Epithelial cell of prostate (primary cell): Measurements from ENCODE around the gene TRIM2.
A peak's percentile ranks its signal among the peaks of the same experiment; 100 is the strongest.

Experiments
- DNase-seq: peaks from one replicate; pipeline ENCODE4 v3.0.0-alpha.2; 2011; ENCODE audit warnings: low read depth, low spot score
- H3K27ac ChIP-seq: fragments of 450-650 bp; 2 replicates; pipeline ENCODE4 v1.5.1; 2017; ENCODE audit warnings: mild to moderate bottlenecking

Gene TRIM2

DNA sequence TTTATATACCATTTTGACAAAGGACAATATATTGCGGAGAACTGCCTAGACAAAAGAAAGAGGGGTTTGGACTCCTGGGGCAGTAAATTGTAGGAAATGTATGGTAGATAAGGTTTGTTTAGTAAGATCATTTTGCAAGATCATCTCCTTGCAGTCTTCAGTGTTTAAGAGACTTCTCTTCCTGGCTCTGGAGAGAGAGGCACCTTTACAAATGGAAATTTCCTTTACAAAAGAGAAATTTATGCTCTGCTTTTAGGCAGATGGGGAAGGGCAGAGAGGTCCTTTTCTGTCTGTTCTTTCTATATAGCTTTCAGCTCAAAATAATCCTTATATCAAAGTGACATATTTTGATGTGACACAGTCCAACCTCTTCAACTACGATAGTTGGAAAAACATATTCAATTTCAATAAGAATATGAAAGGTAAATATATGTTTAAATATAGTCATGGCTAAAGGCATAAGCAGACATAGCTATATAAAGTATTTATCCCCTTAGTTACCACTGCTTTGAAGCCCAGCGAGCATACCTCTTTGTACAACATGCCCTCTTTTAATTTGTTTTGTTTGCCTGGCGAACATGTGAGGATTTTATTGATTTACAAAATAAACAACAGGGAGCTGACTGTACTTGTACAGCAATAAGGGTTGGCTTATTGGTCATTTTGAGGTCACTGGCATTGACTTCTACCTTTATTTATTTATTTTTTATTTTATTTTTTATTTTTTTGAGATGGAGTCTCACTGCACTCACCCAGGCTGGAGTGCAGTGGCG lies 65.2 kb downstream of the TRIM2 start:
- DNase-seq = no peak
- H3K27ac ChIP-seq = no peak overlapping the region

DNA sequence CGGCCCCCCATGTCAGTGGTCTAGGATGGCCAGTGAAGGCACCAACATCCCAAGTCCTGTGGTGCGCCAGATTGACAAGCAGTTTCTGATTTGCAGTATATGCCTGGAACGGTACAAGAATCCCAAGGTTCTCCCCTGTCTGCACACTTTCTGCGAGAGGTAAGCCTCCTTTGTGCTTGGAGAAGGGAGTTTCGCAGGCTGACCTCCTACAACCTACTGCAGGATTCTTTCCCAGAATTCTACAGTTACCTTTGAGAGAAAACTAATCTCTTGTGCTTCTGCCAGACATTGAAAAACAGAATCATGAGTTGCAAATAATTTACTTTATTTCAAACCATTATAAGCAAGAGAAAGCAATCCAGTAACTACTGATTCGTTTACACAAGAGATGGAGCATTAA lies 66.1 kb downstream of the TRIM2 start:
- no peak overlapping the region for H3K27ac ChIP-seq
- DNase-seq = no peak

DNA sequence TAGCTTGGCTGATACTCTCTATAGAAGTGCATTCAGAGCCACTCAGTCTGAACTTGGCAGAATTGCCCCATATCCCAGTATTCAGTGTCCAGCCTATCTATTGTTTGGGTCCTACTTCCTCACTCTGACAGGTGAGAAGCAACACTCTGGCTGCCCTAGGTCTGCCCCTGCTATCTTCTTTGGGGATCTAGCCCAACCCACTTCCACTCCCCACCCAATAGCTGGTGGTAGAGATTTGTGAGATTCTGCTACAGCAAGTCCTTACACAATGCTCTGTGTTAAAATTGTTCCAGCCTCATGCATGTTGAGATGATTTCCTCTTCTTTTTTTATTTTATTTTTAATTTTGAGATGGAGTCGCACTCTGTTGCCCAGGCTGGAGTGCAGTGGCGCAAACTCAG lies 67.6 kb downstream of the TRIM2 start:
- no peak overlapping the region for H3K27ac ChIP-seq
- no peak for DNase-seq

DNA sequence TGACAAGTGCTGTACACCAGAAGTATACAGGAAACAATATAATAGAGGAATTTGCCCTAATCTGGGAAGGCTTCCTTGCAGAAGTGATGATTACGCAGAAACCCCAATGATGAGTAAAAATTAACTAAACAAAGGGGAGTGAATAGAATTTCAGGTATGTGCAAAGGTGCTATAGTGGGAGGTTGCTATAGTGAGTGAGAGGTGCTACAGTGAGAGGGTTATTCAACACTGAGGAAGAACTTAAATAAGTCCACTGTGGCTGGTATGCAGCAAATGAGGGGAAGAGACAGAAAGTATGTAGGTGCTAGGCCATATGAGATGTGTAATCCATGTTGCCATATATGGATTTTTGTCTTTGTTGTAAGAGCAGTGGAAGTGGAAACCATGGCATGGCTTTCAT lies 69.5 kb downstream of the TRIM2 start:
- DNase-seq = no peak

DNA sequence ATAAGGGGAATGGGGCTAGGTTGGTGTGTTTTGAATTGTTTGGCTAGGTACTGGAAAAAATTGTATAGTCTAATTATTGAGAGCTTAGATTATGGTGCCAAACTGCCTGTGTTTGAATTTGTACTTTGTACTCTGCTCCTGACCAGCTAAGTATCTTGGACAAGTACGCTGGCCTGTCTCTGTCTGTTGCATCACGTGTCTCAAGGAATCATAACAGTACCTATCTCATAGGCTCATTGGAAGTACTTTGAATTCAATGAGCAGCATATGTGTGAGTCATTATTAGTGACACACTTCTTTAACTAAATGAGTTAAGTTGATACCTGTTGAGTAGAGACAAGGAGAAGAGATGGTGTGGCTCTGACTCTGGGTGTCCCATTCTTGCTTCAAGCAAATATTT lies 70.7 kb downstream of the TRIM2 start:
- no peak overlapping the region for H3K27ac ChIP-seq
- DNase-seq = peak; percentile 48

More for the DNA sequence above, 69.5 kb downstream of the TRIM2 start:
- H3K27ac ChIP-seq = no peak overlapping the region

DNA sequence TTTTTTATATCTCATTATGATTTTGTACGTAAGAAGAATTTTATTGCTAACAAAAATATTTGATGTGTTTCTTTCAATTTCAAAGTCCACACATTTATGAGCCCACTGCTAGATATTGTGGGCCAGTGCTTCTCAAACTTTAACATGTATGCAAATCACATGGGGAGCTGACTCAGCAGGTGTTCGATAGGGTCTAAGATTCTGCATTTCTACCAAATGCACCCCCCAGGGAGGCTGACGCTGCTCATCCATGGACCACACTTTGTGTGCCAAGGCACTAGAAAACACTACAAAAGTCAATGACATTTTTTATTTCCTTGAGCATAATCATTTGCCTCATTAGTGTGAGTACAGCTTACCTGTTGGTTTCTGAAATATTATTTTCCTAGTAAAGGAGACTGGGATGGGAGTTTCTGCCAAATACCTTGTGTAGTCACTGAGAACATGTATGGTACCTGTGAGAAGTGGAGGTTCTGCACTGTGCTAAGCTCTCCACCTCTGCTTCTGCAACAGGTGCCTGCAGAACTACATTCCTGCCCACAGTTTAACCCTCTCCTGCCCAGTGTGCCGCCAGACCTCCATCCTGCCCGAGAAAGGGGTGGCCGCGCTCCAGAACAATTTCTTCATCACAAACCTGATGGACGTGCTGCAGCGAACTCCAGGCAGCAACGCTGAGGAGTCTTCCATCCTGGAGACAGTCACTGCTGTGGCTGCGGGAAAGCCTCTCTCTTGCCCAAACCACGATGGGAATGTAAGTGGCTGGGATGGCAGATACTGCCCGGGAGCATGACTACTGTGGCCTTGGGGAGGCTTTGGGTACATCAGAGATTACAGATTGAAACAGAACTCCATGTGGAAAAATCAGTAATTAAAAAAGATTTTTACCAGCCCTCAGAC lies 71.4 kb downstream of the TRIM2 start:
- no peak for DNase-seq

DNA sequence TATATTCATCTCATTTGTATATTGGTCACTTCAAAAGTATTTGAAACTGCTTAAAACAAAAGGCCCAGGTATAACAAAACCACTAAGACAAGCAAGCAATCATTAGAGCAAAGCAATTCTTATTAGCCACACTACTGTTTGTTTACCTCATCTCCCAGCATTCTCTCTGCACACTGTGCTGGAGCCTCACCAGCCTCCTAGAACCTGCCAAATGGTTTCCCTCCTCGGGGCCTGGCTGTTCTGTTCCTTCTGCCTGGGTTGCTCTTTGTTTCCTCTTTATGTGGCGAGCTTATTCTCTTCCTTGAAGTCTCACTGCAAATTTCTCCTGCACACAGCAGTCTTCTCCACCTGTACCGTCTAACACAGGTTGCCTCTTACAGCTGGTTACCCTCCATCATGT lies 72.7 kb downstream of the TRIM2 start:
- DNase-seq = no peak
- H3K27ac ChIP-seq = no peak overlapping the region

More for the DNA sequence above, 71.4 kb downstream of the TRIM2 start:
- no peak overlapping the region for H3K27ac ChIP-seq

DNA sequence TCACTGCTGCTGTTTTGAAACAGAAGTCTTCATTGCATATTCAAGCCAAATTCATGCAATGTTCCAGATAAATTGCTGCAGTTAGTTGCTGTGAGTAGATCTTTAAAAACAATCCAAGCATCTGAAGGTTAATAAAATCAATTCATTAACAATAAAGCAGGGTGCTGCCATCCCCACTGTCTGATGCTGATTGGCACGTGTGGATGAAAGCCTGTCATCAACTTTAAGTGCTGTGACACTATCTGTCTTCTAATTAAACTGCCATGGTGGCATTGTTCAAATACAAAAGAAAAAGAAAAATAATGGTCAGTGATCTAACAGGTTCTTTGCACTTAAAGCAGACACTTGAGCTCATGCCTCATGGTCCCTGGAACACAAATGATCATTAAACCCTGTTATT lies 77.2 kb downstream of the TRIM2 start:
- no peak for DNase-seq
- H3K27ac ChIP-seq = no peak overlapping the region

DNA sequence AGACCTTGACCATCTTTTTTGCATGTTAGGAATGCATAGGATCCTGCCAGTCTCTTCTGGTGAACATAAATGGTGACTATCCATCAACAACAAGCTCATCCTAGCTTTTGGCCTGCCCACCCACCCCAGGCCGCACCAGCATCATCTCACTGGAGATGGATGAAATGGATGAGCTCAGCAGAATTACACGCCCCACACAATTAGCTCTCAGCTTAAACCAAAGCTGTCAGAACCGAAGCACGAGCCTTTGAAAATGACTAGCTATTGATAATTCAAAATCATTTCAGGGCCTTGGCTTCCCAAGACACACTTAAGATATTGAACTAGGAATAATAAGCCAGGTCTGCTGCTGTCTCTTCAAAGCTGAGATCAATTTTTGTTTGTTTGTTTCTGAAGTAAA lies 77.8 kb downstream of the TRIM2 start:
- H3K27ac ChIP-seq = no peak overlapping the region
- no peak for DNase-seq

DNA sequence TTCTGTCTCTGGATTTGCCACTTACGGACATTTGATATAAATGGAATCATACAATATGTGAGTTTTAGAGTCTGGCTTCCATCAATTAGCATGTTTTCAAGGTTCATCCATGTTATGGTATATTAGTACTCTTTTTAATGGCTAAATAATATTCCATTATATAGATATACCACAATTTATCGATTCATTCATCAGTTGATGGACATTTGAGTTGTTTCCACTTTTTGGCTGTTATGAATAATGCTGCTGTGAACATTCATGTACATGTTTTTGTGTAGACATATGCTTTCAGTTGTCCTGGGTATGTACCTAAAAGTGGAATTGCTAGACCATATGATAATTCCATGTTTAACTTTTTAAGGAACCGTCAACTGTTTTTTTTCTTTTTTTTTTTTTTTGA lies 79.0 kb downstream of the TRIM2 start:
- no peak for DNase-seq
- H3K27ac ChIP-seq = no peak overlapping the region

DNA sequence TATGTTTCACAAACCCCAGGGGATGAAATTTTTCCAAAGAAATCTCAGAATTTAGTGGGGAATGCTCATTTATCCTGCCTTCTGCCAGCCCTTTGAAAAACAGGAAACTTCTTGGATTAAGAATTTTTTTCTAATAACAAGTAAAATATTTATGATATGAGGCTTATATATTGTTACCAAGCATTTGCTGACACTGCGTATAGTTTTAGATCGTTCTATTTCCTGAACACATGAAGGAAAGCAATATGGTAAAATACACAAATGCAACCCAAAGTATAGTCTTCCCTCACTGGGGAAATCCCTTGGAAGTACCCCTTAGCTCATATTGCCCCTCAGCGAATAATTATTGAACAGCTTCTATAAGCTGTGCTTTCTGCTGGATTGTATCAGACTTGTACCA lies 85.9 kb downstream of the TRIM2 start:
- no peak overlapping the region for H3K27ac ChIP-seq
- DNase-seq = no peak

DNA sequence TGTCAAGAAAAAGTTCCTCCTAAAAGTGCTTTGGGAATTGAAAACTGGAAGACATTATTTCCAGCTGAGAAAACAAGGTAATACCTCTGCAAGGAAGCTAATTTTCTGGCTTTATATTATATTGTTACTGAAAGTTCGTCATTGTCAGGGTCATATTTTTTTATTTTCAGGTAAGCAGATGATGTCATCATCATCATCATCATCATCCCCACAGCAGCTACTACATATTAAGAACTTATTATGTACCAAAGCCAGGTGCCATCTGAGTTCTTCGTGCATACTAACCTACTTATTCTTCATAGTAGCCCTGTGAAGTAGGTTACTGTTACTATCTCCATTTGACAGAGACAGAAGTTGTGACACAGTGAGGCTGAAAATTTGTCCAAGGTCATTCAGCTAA lies 87.3 kb downstream of the TRIM2 start:
- DNase-seq = no peak
- no peak overlapping the region for H3K27ac ChIP-seq

DNA sequence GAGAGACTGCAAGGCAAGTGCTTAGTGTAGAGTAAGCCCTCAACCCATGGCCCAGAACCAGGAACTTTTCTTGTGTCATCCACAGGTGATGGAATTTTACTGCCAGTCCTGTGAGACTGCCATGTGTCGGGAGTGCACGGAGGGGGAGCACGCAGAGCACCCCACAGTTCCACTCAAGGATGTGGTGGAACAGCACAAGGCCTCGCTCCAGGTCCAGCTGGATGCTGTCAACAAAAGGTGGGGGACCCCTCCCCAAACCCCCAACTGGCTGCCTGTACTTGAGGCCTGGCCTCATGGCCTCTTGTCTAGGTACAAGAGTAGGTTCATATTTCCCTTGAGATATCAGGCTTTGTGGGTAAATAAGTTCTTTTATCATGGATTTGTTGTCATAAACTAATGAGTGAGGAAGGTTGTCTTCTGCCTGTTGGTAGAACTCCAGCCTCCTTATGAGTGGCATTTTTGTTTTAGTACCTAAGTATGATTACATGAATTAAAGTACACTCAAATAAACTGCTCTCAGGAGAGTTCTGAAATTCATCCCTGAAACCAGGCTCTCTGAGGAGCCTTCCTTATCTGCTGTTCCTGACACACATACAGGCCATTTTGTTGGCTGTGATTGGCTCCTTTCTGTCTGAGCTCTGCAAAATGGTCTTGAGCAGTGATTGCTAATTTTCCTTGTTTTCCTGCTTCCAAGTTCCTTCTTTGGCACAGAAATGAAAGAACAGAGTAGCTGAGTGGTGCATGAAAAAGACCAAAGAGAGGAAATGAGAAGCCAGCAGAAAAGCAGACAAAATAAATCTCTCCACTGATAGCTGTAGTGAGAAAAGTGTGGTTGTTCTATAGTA lies 88.9 kb downstream of the TRIM2 start:
- H3K27ac ChIP-seq = peak overlapping the region; percentile 75
- no peak for DNase-seq

DNA sequence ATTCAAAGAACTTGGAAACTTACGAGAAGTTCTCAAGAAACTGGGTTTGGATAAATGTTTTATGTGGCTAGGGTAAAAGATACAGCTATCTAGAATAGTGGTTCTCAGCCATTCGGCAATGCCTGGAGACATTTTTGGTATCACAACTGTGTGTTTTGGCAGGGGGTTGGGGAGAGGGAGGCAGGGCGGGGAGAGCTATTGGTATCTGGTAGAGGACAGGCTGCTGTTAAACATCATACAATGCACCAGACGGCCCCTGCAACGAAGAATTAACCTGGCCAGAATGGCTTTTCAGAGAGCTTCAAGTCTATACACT lies 89.5 kb downstream of the TRIM2 start:
- no peak for DNase-seq
- H3K27ac ChIP-seq = peak overlapping the region; percentile 75

DNA sequence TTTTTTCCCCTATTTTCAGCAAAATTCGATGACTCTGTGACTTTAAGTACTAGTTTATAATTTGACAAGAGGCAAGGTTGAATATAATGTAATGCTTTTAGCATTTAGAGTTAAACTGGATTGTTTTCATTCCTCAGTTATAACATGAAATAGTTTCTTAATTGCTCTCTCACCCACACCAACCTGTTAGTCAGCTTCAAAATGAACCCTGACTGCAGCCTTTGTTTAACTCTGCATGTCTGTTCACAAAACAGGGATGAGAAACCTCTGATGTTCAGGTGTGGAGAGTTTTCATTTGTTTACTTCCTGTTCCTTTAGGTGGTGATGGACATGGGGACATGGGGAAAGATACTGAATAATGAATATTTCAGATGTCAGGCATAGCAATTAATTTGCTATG lies 90.4 kb downstream of the TRIM2 start:
- peak; percentile 78 for DNase-seq

DNA sequence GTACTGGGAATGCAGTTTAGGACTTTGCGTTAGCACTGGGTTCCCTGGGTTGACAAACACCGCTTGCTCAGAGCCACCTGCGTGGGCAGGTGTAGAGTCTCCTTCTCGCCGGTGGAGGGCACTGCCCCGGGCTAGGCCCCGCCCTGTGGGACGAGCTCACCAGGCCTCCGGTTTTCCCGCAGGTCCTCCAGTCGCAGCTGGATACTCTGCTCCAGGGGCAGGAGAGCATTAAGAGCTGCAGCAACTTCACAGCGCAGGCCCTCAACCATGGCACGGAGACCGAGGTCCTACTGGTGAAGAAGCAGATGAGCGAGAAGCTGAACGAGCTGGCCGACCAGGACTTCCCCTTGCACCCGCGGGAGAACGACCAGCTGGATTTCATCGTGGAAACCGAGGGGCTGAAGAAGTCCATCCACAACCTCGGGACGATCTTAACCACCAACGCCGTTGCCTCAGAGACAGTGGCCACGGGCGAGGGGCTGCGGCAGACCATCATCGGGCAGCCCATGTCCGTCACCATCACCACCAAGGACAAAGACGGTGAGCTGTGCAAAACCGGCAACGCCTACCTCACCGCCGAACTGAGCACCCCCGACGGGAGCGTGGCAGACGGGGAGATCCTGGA lies 91.0 kb downstream of the TRIM2 start:
- DNase-seq = no peak
- peak overlapping the region; percentile 75 for H3K27ac ChIP-seq

More for the DNA sequence above, 90.4 kb downstream of the TRIM2 start:
- peak overlapping the region; percentile 75 for H3K27ac ChIP-seq

DNA sequence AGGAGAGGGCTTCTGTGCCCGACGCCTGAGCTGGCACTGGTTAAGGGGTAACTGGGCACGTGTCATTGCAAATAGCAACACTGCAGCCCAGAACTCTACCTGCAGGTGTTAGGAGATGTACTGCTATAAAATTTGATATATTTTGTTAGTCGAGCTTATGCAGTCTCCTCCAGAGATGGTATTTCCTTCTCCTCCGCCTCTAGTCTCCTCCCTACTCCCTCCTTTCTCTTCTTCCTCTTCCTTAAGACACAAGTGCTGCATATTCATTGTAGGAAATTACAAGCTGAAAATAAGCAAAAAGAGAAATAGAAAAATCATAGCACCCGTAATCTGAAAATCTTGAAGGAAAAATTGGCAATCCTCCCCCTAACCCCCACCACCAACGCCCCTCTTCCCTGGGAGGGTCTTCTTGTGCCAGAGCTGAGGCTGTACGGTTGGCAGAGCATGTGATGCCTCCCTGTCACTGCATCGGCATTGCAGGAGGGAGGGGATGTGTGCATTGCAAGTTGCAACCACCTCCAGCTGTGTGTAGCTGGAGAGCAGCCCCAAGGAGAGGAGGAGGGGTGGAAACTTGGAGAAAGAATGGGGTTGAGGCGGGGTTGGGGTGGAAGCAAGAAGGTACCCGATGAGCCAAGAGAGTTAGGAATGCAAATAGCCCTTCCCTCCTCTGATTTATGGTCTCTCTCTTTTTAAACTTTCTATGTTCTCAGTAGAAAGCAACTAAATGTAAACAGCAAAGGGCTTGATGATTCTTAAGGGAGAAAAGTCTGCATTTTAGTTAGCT lies 92.0 kb downstream of the TRIM2 start:
- H3K27ac ChIP-seq = peak overlapping the region; percentile 75
- DNase-seq = peak; percentile 18

DNA sequence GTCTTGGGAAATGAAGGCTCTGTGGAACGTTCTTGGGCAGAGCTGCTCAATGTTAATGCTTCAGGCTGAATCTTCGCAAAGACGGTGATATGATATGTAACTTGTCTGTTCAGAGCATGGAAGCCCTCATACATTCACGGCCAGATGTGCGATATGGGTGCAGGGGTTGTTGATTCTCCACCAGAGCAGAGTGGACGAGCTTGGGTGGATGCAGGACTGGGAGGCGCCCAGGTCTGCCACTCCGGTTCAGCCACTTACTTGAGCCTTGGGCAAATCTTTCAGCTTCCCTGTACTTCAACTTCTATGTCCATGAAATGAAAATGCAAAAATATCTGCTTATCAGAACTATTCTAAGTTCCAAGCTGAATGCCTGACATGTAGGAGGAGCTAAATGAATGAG lies 92.9 kb downstream of the TRIM2 start:
- no peak for DNase-seq
- peak overlapping the region; percentile 75 for H3K27ac ChIP-seq

DNA sequence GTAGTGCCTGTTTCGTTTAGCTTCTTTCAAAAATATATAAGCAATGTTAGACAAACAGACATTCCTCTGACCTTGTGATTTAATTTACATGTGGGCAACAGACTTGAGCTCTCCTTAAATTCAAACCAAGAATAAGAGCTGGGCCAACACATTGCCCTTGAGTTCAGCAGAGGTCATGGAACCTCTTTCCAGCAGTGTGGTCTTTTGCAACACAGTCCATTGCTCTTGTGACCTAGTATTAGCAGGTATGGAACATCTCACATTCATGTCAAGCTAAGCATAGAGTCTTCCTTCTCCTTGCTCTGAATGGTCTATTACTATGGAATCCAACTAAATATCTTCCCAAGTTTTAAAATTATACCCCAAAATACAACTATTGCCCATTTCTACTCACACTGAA lies 106.5 kb downstream of the TRIM2 start:
- no peak overlapping the region for H3K27ac ChIP-seq
- no peak for DNase-seq

DNA sequence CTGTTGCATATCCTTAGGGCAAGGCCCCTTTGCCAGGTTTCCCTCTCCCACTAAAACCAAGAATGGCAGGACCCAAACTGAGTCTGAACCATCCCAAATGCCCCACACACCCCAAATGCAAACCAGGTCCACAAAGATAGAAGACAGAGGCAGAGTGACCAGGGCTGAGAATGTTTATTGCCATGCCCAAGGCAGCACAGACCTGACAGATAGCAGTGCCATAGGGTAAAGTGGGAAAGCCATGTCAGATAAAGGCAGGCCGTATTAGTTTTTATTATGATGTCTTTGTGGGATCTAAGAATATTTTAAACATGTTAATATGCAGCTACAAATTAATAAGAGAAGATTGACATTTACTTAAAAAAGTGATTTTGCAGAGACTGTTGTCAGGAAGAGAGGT lies 110.7 kb downstream of the TRIM2 start:
- DNase-seq = no peak
- H3K27ac ChIP-seq = no peak overlapping the region
